ENCODE data around the gene ITGA11.

The ITGA11 gene

GRCh38 chr15:68375191-68375631, 56.8 kb downstream of the ITGA11 start:
- DNase-seq (ENCODE audit: low read depth) = no peak

GRCh38 chr15:68374168-68374745, 57.7 kb downstream of the ITGA11 start:
- no peak for DNase-seq (ENCODE audit: low read depth)

DNA sequence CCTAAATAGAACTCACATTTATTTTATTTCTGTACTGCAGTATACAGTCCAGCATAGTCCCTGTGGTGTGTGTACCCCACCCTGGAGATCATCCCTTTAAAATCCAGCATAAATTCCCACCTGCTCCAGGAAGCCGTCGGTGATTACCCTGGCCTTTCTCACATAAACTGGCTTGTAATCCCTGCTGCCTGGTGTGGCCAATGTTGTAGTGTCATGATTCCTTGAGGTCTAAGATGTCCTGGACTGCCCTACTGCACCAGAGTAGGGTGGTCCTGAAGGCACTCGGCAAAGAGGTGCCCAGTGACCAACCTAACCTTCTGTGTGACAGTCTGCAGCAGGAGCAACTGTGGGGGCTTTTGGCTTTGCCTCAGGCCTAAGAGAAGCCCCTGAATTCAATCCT, 58.9 kb downstream of the ITGA11 start:
- DNase-seq (ENCODE audit: low read depth) = no peak

DNA sequence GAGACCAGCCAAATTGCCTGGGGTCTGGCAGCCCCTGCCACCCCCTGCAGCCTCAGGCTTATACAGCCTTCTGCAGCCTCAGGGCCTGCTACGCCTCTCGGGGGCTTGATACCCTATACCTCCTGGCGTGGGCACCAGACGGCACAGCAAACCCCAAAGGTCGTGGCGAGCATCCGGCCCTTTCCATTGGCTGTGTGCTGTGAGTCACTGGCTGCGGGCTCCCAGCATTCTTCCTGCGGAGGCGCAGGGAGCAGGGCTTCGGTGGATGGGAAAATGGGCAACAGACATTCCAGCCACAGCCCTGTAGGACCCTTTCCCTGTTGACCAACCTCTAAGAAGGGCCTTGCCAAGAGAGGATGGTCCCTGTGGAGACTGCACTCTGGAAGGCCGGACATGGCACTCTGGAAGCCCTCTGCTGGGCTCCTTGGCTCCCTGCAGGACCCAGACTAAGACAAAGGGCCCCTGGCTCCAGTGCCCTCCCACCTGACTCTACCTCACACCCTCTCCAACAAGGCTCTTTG, 59.6 kb downstream of the ITGA11 start:
- peak; percentile 52 for DNase-seq (ENCODE audit: low read depth)

GRCh38 chr15:68371851-68372250, 60.1 kb downstream of the ITGA11 start:
- no peak for DNase-seq (ENCODE audit: low read depth)

DNA sequence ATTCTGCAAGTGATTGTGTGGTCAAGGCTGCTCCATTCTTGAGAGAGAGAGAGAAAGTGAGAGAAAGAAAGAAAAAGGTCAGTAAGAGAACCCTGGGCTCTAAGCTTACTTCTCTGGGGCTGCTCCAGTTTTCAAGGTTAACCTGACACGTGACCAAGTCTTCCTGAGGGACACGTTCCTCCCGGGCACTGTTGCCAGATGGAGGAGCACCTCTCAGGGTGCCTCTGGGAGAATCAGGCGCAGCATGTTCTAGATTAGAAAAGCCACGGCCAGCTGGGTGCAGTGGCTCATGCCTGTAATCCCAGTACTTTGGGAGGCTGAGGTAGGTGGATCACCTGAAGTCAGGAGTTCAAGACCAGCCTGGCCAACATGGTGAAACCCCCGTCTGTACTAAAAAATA, 60.8 kb downstream of the ITGA11 start:
- no peak for DNase-seq (ENCODE audit: low read depth)

DNA sequence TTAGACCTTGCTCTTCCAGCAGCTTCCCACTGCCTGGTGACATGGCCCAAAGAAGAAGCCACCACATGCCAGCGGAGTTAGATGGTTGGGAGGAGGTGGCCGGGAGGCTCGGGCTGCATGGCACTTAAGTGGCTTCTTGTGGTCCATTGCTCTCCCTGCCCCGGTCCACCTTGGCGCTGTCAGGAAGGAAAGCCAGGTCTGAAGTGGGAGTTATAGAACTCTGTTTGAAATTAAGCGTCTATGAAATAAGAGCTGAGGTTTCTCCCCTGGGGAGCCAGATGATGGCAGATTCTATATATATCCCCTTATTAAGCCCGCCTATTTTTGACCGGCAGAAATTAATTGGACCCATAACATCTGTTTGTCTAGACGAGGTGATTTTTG, 61.2 kb downstream of the ITGA11 start:
- no peak for DNase-seq (ENCODE audit: low read depth)

DNA sequence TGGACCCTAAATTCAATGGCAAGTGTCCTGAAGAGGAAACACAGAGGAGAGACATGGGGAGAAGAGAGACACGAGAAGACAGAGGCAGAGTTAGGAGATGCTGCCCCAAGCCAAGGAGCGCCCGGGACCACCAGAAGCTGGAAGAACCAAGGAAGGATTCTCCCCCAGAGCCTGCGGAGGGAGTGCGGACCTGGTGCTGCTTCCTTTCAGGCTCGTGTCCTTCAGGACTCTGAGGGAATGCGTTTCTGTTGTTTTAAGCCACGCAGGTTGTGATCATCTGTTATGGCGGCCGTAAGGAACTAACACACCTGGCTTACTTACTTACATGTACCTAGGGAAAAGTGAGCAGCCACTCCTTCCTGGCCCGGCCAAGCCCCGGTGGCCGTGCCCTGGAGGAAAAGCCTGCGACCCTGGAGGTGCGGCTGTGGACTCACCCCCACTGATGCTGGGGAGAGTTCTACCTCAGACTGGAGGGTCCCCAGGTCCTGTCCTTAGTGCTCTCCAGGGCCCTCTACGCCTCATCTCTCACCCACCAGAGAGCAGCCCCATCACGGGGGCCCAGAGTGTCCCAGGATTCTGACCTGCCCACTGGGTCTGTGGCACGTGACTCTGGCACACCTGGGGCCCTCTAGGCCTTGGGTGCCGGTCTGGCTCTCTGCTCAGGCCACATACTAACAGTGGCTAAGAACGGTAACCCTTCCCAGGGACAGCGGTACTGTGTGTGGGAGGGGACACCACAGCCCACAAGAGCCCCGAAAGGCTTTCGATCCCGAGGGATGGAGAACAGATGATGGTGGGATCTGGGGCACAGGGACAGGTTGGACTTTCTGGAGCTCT, 61.8 kb downstream of the ITGA11 start:
- no peak for DNase-seq (ENCODE audit: low read depth)

DNA sequence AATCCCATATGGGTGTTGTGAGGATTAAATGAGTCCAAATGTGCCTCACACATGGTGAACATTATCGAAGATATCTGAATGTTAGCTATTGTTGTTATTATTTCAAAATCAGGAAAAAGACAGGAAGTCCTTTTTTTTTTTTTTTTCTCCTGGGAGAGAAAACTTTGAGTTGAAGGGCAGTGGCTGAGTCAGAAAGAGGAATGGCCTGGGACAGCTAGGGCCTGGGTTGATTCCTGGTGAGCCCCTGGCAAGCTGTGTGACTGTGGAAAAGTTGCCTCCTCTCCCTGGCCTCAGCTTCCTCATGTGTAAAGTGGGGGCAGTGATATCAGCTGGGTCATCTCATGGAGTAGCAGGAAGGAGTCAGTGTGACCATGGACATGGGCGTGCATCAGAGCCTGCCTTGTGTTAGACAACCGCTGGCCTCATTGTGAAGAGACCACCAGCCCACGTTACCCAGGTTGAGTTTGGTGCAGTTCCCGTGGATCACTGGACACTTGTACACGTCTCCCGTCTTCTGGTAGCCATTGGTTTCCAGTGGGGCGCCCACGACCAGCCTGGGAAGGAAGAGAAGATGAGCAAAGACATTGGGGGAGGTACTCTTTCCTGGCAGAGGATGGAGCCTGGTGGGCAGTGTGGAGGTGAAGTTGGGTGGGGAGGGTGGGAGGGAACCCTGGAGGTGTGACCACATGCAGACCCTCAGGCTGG, 63.1 kb downstream of the ITGA11 start:
- DNase-seq (ENCODE audit: low read depth) = peak; percentile 25

DNA sequence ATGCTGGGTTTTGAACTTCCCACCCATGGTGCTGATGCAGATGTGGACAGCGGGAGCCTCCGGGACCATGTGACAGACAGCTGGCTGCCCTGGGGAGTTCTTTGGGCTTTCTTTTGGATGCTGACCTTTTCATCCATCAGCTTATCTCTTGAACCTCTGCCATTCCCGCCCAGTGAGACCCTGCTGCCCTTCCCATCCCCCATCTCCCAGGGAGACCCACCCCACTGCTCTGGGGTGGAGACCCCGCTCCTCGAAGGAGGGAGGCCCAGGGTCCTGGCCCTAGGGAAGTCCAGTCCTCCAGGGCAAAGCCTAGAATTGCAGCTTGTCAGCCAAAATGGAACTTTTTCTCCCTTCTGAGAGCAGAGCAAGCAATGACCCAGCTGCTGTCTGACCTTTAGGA, 64.0 kb downstream of the ITGA11 start:
- DNase-seq (ENCODE audit: low read depth) = no peak

DNA sequence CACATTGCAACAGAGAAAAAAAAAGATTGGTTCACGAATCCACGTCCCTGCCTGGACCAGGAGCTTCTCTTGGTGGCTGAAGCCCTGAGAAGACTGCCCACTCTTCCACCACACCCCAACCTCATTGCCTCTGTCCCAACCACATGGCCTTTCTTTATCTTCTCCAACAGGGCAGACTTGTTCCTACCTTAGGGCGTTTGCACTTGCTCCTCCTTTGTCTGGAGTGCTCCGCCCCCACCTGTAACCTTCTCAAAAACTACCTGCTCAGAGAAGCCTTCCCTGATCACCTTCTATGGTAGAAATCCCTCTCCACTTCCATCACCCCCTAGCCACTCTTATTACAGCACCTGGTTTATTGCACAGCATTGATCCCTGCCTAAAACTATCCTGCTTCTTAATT, 64.7 kb downstream of the ITGA11 start:
- DNase-seq (ENCODE audit: low read depth) = no peak

DNA sequence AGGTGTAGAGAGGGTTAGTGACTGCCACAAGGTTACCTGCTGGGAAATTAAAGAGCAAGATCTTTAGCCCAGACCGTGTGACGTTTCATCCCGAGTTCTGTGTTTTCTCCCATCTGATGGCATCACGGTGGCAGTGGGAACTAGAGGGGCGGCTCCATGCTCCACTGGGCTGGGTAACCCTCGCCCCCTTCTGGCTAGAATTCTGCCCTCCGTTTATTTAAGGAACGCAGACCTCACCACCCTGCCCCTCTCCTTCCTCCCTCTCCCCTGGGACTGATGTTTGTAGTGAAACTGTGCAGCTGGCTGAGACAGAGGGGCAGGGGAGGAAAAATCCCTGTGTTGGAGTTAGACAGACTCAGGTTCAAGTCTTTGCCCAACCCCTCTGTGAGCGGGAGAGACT, 65.6 kb downstream of the ITGA11 start:
- no peak for DNase-seq (ENCODE audit: low read depth)

DNA sequence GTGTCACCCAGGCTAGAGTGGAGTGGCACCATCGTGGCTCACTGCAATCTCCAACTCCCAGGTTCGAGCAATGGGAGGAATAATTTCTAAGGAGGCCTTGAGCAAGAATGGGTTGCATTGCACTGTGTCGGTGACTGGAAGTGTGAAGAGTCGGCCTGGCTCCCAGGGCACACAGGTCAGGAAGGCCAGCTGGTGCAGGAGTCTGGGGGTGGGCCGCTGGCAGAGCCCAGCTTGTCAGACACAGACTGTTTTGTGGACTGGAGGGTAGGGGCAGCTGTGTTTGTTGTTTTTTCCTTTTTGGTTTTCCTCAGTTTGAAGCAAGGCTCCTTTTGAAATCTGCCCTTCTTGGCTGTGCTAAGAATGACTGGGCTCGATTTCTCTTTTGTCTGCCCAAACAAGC, 66.2 kb downstream of the ITGA11 start:
- no peak for DNase-seq (ENCODE audit: low read depth)

DNA sequence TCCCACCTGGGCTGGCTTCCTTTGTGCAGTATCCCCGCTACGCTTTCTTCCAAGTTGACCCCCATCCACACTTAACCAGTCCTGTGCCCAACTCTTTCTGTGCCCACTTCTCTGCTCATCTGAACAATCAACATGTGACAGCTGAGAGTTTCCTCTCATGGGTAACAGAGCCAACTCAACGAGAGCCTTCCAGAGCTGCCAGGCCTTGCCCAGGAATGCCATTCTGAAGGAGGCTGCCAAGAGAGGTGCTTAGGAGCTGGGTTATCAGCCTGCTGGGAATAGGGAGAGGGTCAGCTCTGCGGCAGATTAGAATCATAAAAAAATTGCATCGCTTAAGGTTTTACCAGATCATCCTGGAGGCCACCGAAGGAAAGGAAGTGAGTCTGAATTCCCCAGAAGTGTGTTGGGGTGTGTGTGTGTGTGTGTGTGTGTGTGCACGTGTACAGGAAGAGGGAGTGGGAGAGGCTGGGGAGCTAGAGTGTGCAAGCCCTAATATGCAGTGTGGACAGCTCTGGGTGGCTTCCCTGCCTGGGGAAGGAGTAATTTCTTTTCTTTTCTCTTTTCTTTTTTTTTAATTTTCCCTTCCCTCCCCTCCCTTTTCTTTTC, 66.7 kb downstream of the ITGA11 start:
- DNase-seq (ENCODE audit: low read depth) = no peak

- DNase-seq (ENCODE audit: low read depth) = no peak
These were observed 67.3 kb downstream of the ITGA11 start for GRCh38 chr15:68364660-68365035.

GRCh38 chr15:68364028-68364659, 67.8 kb downstream of the ITGA11 start:
- DNase-seq (ENCODE audit: low read depth) = no peak

- DNase-seq (ENCODE audit: low read depth) = no peak
These were observed 68.6 kb downstream of the ITGA11 start for GRCh38 chr15:68363353-68363752.

GRCh38 chr15:68362537-68363126, 69.3 kb downstream of the ITGA11 start:
- DNase-seq (ENCODE audit: low read depth) = no peak

DNA sequence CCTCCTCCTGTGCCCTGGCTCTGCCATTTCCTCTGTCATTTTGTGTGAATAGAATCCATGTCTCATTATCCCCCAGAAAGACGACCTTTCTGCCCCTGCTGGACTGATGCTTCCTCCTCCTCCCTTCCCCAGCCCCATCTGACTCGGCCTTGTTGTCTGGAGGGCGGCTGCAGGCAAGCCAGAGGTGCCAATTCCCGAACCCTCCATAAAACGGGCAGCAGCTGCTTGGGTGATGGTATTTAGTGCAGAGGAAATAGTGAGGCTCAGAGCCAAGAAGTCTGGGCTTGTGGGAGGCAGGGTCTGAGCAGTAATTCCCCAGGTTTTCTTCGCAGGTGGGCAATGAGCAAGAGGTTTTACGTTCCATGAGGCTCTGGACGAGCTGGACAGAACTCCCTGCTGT, 71.2 kb downstream of the ITGA11 start:
- DNase-seq (ENCODE audit: low read depth) = no peak

- no peak for DNase-seq (ENCODE audit: low read depth)
These were observed 75.2 kb downstream of the ITGA11 start for GRCh38 chr15:68356778-68357177.

GRCh38 chr15:68354923-68355322, 77.0 kb downstream of the ITGA11 start:
- peak; percentile 96 for DNase-seq (ENCODE audit: low read depth)

GRCh38 chr15:68354268-68354667, 77.7 kb downstream of the ITGA11 start:
- peak; percentile 16 for DNase-seq (ENCODE audit: low read depth)

Data from ELR (cell line).